ENCODE results near the gene HSBP1. TPM values are rescaled to one million over a fixed set of nuclear protein-coding genes. Genes with fewer than 3 reads are reported as not detected.

HSBP1 gene
- total RNA-seq (2014; rRNA removed), result 141 and 167 TPM in 2 replicates
- Bru-seq, nascent RNA, result percentile 72 among the genes with signal in this experiment
- percentile 89 among the genes with signal in this experiment for BruChase-seq, experiment 1, labeled RNA remaining after a 6-hour chase
- BruChase-seq, experiment 2, labeled RNA remaining after a 2-hour chase, result percentile 80 among the genes with signal in this experiment
- long read RNA-seq, full-length matches to known transcripts, result 227 of 237 reads
- long read RNA-seq, partial matches to known transcripts, result 3 of 237 reads
- long read RNA-seq, other reads (novel, unspliced or antisense), result 7 of 237 reads

DNA sequence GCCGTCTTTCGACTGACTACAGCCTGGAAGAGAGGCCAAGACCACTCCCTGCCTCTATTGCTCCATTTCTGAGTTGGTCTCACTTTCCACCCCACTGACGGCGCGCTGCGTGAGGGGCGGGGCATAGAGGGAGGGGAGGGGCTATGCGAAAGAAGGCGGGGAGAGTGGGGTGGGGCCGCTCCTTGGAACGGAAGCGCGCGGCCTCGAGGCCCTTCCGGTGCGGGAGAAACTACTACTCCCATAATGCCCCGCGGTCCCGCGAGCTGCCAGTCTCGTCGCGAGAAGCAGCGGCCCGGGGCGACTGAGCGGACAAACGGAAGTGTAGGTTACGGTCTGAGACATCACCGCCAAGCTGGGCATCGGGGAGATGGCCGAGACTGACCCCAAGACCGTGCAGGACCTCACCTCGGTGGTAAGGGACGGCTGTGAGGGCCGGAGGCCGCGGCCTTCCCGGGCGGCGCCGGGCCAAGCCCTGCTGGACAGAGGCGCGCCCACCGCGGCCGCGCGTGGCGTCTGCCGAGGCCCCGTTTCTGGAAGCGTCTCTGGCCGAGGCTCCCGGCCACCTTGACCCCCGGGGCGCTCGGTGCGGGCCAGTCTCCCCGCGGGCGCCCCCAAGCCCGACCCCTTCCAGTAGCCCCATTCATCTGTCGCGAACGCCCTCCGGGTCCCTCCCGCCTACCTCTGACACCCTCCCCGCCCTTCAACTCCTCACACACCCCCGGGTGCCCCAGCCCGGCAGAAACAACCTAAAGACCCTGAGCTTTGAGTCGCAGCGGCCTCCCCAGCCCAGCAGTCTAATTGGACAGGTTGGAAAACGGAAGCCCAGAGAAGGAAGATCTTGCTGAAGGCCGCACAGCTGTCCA is at the start of gene HSBP1:
TSS of gene HSBP1 (plus strand) at position 269 of the 863 bp plus-strand sequence. CDS start at position 368, 99 bp downstream.
- POLR2A ChIA-PET (ENCODE audit: unreplicated experiment), result interaction anchor here (0.6 kb wide), 2 partner anchors 106 to 118 kb away, joined by 3 to 4 read pairs; no protein-coding TSS in a partner anchor
- Histone ChIP-seq H3F3A (ENCODE audit: low read length, unreplicated experiment) (no peaks in the 10 kb centered on the region), H4K20me1 (ENCODE audit: low read length) (no peaks in the 10 kb centered on the region; the same call in 1 of the 2 replicates), H2AFZ (ENCODE audit: low read length) (peak within 1 kb of the TSS; percentile 86), H3K9ac (ENCODE audit: low read length) (peak within 1 kb of the TSS; percentile 79), H3K36me3 (ENCODE audit: low read depth, low read length) (peaks cover 20% of the 10 kb centered on the region), H3K27me3 (ENCODE audit: low read length) (no peaks in the 10 kb centered on the region), H3K4me3 (ENCODE audit: low read length) (peak within 1 kb of the TSS; percentile 78), H3K9me3 (ENCODE audit: low read length) (no peaks in the 10 kb centered on the region), H3K4me1 (ENCODE audit: insufficient read depth, low read length) (peaks cover 34% of the 10 kb centered on the region), H3K9me2 (replicated peaks; ENCODE audit: low read length) (no peaks in the 10 kb centered on the region), H3K27ac (ENCODE audit: low read length) (no peak within 1 kb of the TSS), H3K4me2 (ENCODE audit: low read length) (peak within 1 kb of the TSS; percentile 96), H3K79me2 (ENCODE audit: low read length) (peaks cover 37% of the 10 kb centered on the region)
- intact Hi-C loops (cut with micrococcal nuclease), result no loop called here
- CTCF ChIA-PET, result interaction anchor here (0.6 kb wide), 1 partner anchor 563 kb away, joined by 6 read pairs; no protein-coding TSS in a partner anchor
- ATAC-seq (peak; percentile 78), DNase-seq (peak; percentile 83)
- no TSS peak for BruUV-seq (replicated peaks)
- no peak for TF ChIP-seq CTCF (conservative IDR thresholded peaks at IDR 0.05; ENCODE audit: low read depth, low read length)
- no peak for TF ChIP-seq EZH2 (IDR thresholded peaks at IDR 0.05; ENCODE audit: low read length, unreplicated experiment)
- TF ChIP-seq EZH2phosphoT487 (IDR thresholded peaks at IDR 0.05; ENCODE audit: borderline replicate concordance, low read length), result no peak

DNA sequence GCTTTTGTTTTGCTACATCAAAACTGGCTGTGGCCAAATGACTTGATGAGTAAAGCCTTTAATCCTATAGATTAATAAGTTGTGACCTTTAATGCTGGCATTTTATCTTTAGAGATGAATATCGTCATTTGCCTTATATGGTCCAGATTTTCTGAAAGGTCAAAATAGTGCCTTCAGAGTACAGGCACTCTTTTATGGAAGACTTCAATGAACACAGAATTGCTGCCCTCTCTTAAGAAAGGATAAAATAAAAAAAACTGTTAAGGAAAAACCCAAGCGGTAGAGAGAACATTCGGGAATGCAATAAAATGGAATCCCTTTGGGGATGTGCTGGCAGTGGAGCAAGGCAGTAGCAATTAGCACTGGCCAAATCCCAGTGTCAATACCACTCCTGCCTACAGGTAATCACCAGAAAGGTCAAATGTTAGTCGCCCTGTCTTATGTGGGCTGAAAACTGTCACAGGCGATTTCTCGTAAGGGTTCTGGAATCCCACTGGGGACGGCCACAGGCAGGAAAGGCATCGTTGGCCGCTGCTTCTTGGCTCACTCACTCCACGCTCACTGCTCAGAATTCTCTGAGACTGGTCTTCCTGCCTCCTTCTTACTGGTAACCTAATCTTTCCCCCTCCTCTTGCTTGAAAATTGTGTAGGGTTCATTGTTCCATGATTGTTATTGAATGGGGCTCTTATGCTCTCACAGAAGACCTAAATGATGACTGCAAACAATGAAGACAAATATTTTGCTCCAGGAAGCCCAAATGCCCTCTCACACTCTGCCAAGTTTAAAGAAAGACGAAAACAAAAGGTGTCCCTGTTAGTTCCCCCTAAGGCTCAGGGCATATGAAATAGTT is 45.4 kb upstream of the HSBP1 start:
- Histone ChIP-seq H3F3A (ENCODE audit: low read length, unreplicated experiment) (no peaks in the 10 kb centered on the region), H3K27me3 (ENCODE audit: low read length) (peaks cover 11% of the 10 kb centered on the region; the same call in 1 of the 2 replicates), H4K20me1 (ENCODE audit: low read length) (no peaks in the 10 kb centered on the region), H3K4me2 (ENCODE audit: low read length) (no peak overlapping the region), H3K9ac (ENCODE audit: low read length) (no peak overlapping the region), H3K79me2 (ENCODE audit: low read length) (no peaks in the 10 kb centered on the region), H3K27ac (ENCODE audit: low read length) (no peak overlapping the region), H3K9me2 (replicated peaks; ENCODE audit: low read length) (no peaks in the 10 kb centered on the region), H3K4me1 (ENCODE audit: insufficient read depth, low read length) (no peaks in the 10 kb centered on the region), H3K9me3 (ENCODE audit: low read length) (no peaks in the 10 kb centered on the region), H3K4me3 (ENCODE audit: low read length) (no peak overlapping the region), H2AFZ (ENCODE audit: low read length) (no peak overlapping the region), H3K36me3 (ENCODE audit: low read depth, low read length) (no peaks in the 10 kb centered on the region)
- TF ChIP-seq CTCF (conservative IDR thresholded peaks at IDR 0.05; ENCODE audit: low read depth, low read length) (no peak), EZH2phosphoT487 (IDR thresholded peaks at IDR 0.05; ENCODE audit: borderline replicate concordance, low read length) (no peak), EZH2 (IDR thresholded peaks at IDR 0.05; ENCODE audit: low read length, unreplicated experiment) (no peak)
- no peak for DNase-seq
- ChIA-PET POLR2A (ENCODE audit: unreplicated experiment) (no interaction called here), CTCF (no interaction called here)
- intact Hi-C loops (cut with micrococcal nuclease), result no loop called here
- ATAC-seq, result no peak
- no TSS peak for BruUV-seq (replicated peaks)

Data from PC-3 (cell line).